ENCODE data around the gene COQ6.
"Not testable (repeated sequence)": the region's sequence is repeated elsewhere in the genome, so short reads cannot be mapped to it uniquely, and the experiment has no call there.

Gene COQ6

GRCh38 chr14:73949752-73950734 lies at the start of gene COQ6, which contains the start of gene FAM161B:
Gene COQ6 (plus strand): TSS chr14:73950302. CDS start chr14:73950333, 31 bp downstream.
Gene FAM161B (minus strand): TSS chr14:73950094. CDS start chr14:73950026, 68 bp downstream.
- DNase-seq (ENCODE audit: low read depth in 4 of 4, low spot score in 1 of 4): peak; percentile 67 to 90 (median 81)

GRCh38 chr14:73903028-73903427 lies 47.1 kb upstream of the COQ6 start:
- no peak for DNase-seq (ENCODE audit: low read depth in 4 of 4, low spot score in 1 of 4)

- DNase-seq (ENCODE audit: low read depth in 4 of 4, low spot score in 1 of 4): no peak
These were observed 40.4 kb upstream of the COQ6 start for GRCh38 chr14:73909681-73910080.

- no peak for DNase-seq (ENCODE audit: low read depth in 4 of 4, low spot score in 1 of 4)
These were observed 36.8 kb upstream of the COQ6 start for GRCh38 chr14:73913256-73913655.

- no peak for DNase-seq (ENCODE audit: low read depth in 4 of 4, low spot score in 1 of 4)
These were observed 33.8 kb upstream of the COQ6 start for GRCh38 chr14:73916324-73916723.

- not testable (repeated sequence) for DNase-seq (ENCODE audit: low read depth in 4 of 4, low spot score in 1 of 4)
These were observed 30.6 kb upstream of the COQ6 start for GRCh38 chr14:73919457-73919856.

- DNase-seq (ENCODE audit: low read depth in 4 of 4, low spot score in 1 of 4): no peak
These were observed 25.8 kb upstream of the COQ6 start for GRCh38 chr14:73924337-73924736.

- no peak for DNase-seq (ENCODE audit: low read depth in 4 of 4, low spot score in 1 of 4)
These were observed 14.4 kb upstream of the COQ6 start for GRCh38 chr14:73935666-73936065.

GRCh38 chr14:73936548-73936947 lies 13.6 kb upstream of the COQ6 start:
- no peak for DNase-seq (ENCODE audit: low read depth in 4 of 4, low spot score in 1 of 4)

GRCh38 chr14:73937012-73937411 lies 13.1 kb upstream of the COQ6 start:
- no peak for DNase-seq (ENCODE audit: low read depth in 4 of 4, low spot score in 1 of 4)

GRCh38 chr14:73942180-73942579 lies 7.9 kb upstream of the COQ6 start:
- DNase-seq (ENCODE audit: low read depth in 4 of 4, low spot score in 1 of 4): no peak

- DNase-seq (ENCODE audit: low read depth in 4 of 4, low spot score in 1 of 4): no peak
These were observed 7.0 kb upstream of the COQ6 start for GRCh38 chr14:73943083-73943482.

GRCh38 chr14:73944432-73945158 lies 5.5 kb upstream of the COQ6 start:
- no peak for DNase-seq (ENCODE audit: low read depth in 4 of 4, low spot score in 1 of 4)

GRCh38 chr14:73945159-73945670 lies 4.9 kb upstream of the COQ6 start:
- no peak for DNase-seq (ENCODE audit: low read depth in 4 of 4, low spot score in 1 of 4)

GRCh38 chr14:73953731-73954130 lies 3.6 kb downstream of the COQ6 start:
- DNase-seq (ENCODE audit: low read depth in 4 of 4, low spot score in 1 of 4): no peak

GRCh38 chr14:73955674-73956073 lies 5.6 kb downstream of the COQ6 start:
- no peak for DNase-seq (ENCODE audit: low read depth in 4 of 4, low spot score in 1 of 4)

- no peak for DNase-seq (ENCODE audit: low read depth in 4 of 4, low spot score in 1 of 4)
These were observed 8.5 kb downstream of the COQ6 start for GRCh38 chr14:73958591-73958990.

GRCh38 chr14:73961192-73961591 lies 11.1 kb downstream of the COQ6 start:
- no peak for DNase-seq (ENCODE audit: low read depth in 4 of 4, low spot score in 1 of 4)

- no peak for DNase-seq (ENCODE audit: low read depth in 4 of 4, low spot score in 1 of 4)
These were observed 15.1 kb downstream of the COQ6 start for GRCh38 chr14:73965216-73965615.

GRCh38 chr14:73968885-73969284 lies 18.8 kb downstream of the COQ6 start:
- no peak for DNase-seq (ENCODE audit: low read depth in 4 of 4, low spot score in 1 of 4)

GRCh38 chr14:73973497-73973896 lies 23.4 kb downstream of the COQ6 start:
- DNase-seq (ENCODE audit: low read depth in 4 of 4, low spot score in 1 of 4): no peak

GRCh38 chr14:73976125-73976524 lies 26.0 kb downstream of the COQ6 start:
- no peak for DNase-seq (ENCODE audit: low read depth in 4 of 4, low spot score in 1 of 4)
